Activated CD4-positive, CD25-positive, alpha-beta regulatory T cell (primary cell): ENCODE measurements around the gene RPL10A.

Experiments used
- DNase-seq, 4 experiments: peaks; one replicate each; lab custom pipeline; 2025; lab: John Stamatoyannopoulos, UW

Gene RPL10A

DNA sequence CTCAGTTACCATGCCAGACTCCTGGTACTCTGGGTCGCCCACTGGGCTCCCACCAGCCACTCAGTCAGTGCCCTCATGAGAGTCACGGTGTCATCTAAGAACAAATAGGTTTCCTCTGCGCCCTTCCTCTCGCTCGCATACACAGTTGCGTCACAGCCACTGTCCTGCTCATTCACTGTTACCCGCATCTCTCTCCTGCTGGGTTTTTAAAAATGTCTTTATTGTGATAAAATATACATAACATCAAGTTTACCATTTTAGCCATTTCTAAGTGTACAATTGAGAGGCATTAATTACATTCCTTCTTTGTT lies 24.7 kb downstream of the RPL10A start:
- no peak for DNase-seq

DNA sequence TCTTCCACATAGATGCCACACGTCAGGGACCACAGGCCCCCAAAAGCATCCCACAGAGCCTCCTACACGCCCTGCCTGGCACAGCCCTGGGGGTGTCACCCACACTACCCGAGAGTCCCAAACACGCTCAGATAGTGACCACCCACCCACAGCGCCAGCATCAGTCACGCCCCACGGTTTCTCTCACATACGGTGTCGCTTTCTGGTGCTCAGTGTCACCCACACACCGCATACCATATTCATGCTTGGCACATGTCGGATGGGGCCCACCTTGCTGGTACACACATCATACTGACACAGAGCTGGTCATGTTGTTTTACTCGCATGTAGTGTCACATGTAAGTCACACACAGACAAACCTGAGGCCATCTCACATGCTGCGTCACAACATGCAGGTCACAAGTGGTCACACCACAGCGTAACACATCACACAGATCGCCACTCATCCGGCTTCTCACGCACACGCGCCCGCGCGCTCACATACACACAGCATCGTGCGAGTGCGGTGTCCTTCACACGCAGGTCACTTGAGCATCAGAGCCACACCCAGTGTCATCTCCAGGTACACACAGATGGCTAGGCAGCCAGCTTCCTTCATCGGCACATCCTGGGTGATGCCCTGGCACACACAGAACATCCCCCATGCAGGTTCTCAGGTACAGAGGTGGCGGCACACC lies 25.2 kb downstream of the RPL10A start:
- no peak for DNase-seq

DNA sequence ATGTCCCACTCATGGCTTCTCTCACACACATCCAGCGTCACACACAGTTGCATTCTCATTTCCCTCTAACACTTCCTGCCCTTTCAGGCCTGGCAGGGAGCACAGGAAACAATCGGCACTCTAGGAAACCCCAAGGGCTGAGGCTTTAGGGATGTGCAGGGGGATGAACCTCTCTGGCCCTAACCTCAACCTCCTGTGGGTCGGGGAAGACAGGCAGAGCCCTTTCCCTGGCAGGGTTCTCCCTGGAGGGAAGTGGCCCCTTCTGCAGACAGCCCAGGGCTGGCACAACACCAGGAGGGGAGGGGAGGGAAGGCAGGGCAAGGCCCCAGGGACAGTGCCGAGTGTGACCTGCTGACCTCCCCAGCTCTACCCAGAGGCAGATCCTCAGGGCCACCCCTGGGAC lies 26.0 kb downstream of the RPL10A start:
- no peak for DNase-seq

DNA sequence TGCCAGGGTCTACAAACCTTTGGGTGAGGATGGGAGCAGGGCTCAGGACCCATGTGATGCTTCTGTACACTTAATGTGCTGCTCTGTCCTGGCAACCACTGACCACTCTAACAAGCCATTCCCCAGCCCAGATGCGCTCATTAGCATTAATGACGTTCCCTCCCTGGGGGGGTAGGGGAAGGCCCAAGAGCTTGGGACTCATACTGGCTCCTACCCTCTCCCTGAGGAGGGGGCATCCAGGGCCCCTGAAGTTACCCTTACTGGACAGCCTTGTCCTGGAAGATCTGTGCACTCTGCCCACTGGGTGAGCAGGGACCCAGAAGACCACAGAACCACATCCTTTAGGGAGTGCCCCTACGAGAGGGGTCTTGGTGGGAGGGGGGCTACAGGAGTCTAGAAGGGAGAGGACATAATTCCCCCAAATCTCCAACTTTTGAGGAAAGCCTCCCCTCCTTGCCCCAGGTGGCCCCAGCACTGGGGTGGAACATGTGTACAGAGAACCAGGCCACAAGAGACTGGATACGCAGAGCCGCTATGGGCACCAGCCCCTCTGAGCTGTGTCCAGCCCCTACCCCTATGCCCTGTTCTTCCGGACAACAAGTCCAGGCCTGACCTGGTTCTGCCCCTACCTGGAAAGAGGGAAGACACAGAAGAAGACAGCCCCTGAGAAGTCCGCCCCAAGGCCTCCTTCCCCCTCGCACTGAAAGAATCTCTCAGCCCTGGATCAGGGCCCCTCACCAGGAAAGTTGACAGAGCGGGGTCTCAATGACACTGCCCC lies 27.2 kb downstream of the RPL10A start:
- no peak for DNase-seq

DNA sequence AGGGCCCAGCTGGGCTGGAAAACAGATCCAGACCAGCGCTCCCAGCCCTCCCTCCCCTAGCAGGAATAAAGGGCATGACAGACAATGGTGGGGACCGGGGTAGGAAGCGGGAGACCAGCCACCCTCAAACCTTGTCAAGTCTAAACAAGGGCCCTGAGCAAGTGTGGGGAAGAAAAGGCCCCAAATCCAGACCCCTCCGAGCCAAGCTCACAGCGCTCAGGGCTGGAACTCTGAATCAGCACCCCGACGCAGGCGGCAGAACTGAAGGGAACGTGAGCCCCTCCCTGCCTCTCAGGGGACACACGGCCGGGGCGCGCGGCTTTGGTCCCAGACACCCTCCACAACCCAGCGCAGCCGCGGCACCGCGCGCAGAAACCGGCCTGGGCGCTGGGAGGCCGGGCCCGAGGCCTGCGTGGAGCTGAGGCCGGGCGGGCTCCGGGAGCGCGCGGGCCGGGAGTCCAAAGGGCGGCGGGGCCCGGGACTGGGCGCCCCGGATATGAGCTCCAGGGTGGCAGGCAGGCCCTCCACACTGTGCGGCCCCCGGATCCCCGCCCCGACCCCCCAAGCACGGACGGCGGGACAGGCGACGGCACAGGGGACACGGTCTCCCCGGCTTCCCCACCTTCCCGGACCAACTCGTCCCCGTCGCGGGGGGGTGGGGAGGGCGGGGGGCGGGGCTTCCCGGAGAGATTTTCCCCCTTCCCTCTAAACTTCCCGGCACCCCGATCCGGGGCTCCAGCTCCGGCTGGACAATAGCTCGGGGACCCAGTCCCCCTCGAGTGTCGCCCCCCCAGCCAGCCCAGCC lies 28.0 kb downstream of the RPL10A start:
- DNase-seq = no peak

DNA sequence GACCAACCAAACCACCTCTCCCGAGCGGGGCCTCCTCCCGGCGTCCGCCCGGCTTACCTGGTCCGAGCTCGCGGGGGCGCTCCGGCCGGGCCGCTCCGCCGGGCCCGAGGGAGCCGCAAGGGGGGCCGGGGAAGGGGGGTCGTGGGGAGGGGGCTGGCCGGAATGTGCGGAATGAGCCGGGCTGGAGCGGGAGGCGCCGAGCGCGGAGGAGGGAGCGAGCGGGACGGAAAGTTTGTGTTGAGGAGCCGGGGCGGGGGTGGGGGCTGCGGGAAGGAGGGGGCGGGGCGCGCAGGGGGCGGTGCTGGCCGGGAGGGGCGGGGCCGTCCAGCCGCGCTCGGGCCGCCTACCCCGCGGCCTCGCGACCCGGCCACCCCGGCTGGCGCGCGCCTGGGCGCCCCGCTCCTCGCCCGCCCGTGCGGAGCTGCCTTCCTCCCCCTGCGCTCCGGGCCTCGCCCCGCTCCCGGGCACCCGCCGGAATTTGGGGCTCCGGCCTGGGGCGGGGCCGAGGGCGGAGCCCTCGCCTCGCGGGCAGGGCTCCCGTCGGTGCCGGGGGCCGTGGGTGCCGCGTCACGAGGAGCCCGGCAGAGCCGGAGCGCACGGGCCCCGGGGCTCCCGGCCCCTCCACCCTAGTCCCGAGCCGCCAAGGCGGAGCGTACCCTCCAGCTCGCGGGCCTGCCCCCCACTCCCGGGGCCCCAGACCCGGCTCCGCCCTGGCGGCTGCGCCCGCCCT lies 28.8 kb downstream of the RPL10A start, which contains the start of gene TEAD3:
TEAD3 (minus strand) TSS at position 239 of the 730 bp plus-strand sequence.
- DNase-seq = peak in 3 of 4 experiments; percentile 20 to 26 (median 23)

DNA sequence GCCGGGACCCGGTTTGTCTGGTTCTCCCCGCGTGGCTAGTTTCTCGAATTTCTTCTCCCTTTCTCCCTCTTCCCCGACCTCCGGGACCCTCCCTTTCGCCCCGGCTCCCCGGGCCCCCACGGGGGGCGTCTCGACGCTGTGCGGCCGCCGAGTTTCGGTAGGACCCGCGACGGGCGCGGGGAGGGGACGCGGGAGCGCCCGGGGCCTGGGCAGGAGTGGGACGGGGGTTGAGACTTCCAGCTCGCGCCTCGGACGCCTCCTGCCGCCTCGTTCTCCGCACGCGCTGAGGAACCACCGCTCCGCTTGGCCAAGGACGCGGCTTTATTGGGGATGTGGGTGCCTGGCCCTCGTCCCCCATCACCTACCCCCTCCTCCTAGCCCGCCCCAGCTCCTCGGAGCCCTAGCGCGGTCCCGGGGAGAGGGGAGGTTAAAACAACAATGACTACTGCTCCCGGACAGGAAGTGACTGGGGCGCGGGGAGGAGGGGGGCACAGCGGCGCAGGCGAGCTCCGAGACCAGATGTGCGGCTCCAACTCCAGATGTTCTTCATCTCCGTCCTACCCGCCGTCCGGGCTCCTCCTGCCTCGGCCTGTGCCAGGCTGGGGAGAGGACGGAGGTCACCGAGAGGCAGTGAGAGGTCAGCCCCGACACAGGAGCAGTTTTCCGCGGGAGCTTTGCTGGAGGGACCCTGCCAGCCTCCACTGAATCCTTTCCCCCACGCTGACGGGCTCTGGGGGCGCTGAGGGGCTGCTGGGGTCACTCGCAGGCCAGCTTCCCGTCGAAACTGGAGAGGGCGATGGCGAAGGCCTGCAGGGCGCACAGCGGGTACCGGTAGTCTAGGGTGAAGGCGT lies 29.6 kb downstream of the RPL10A start:
- DNase-seq = peak; percentile 16 to 24 (median 20)

DNA sequence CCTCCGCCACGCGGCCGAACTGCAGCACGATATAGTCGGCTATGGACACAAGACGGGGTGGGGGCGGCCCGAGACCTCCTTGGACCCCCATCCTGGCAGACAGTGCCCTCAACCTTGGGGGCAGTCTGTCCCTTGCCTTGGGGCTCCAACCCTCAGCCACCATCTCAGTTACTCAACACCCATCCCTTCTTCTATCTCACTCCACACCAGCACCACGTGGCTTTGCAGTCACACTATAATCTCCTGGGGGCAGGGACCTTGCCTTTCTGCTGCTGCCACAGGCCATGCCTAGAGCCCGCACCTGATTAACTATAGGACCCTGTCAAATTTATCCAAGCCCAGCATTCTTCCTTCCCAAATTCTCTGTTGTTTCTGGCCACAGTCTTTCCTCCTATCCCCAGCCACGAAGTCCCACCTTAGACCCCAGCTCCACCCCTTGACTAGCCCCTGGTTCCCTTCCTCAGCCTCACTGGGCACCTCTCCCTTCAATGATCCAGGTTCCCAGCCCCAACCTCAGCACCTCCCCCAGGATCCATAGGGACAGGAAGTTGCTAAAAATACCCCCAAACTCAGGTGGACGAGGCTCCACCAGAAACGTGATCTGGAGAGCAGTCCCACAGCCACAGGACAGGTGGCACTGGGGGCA lies 30.3 kb downstream of the RPL10A start:
- DNase-seq = no peak

DNA sequence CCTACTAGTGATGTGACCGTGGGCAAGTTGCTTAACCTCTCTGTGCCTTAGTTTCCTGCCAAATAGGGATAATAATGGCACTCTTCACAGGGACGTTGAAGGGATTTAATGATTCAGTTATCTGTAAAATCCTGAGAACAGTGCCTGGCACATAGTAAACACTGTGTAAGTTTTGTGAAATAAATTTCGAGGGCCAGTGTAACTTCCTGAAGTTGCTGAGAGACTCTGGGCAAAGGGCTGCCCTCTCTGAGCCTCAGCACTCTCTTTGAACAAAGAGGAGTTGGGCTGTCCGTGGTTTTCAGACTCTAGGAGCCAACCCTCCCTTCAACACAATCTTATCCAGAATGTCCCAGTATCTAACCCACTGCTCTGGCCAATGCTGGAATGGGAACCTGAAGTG lies 31.2 kb downstream of the RPL10A start:
- DNase-seq = no peak

DNA sequence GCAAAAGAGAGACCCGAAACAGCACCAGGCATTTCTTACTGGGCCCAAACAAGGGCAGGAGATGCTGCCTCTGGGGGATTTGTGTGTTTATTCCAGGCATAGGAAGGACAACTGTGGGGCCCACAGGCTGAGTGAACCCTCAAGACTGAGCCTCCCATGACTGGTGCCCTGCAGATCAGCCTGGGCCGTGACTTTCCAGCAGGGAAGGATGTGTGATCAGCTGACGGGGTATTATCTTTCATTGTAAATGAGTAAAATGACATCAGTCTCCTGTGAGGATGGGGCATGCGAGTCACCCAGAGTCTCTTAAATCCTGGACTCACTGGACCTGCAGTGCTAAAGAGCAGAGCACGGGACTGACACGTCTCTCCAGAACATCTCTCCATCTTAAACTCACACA lies 32.6 kb downstream of the RPL10A start:
- DNase-seq = no peak

DNA sequence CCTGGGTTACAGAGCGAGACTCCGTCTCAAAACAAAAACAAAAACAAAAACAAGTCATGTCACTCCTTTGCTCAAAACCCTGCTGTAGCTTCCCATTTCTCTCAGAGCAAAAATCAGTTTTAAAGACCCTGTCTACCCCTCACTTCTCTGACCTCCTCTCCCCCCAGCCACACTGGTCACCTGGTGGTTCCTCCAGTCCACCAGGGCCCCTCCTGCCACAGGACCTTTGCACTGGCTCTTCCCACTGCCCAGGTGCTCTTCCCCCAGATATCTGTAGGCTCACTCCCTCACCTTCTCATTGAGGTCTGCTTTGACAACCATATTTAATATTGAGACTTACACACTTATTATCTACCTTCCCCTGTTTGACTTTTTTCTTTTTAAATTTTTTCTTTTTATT lies 33.6 kb downstream of the RPL10A start:
- DNase-seq = no peak

DNA sequence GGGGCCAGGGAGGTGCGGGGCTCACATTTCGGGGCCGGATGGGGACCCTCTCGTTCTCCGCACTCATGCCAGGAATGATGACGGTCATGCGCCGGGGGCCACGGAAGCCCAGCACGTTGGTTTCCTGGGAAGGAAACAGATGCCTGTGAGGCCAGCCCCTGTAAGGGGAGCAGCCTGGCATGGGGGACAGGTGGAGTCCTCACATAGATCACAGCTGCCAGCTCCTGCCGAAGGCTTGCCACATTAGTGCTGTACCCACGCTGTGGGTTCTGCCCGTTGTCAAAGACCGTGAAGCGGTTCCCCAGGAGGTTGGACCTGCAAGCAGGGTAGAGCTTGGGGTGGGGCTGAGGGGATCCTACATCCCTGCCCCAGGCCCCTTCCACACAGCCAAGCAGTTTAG lies 35.3 kb downstream of the RPL10A start:
- DNase-seq = no peak

DNA sequence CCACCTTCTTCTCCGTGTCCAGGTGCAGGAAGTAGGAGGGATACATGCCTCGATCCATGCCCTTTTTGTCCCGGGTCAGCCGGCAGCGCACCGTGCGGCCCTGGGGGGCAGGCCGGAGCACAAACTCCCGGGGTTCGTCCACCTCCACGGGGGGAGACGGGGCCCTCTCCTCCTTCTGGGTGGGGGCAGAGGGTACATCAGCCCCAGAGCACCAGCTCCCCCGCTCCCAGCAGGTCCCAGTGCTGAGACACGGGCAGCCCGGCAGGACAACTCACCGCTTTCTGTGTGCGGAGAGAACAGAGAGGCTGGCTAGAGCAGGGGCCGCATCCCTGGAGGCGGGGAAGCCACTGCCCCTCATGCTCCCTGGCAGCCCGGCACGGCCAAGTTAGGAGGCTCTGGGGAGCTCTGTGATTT lies 37.8 kb downstream of the RPL10A start:
- no peak for DNase-seq

DNA sequence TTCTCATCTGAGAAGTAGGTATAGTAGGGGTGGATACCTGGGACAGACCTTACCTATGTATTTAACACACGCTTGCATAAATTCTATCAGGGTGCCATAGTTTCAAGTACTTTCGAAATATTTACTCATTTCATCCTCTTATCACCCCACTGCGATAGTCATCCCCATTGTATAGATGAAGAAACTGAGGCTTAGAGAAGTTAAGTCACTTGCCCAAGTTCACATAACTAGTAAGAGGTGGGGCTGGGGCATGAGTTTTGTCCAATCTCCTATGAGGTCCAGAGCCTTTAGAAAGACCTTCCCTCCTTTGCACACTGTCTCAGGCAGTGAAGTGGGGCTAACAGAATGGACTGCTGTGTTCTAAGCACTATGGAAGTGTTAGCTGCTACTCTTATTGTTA lies 38.3 kb downstream of the RPL10A start:
- no peak for DNase-seq

DNA sequence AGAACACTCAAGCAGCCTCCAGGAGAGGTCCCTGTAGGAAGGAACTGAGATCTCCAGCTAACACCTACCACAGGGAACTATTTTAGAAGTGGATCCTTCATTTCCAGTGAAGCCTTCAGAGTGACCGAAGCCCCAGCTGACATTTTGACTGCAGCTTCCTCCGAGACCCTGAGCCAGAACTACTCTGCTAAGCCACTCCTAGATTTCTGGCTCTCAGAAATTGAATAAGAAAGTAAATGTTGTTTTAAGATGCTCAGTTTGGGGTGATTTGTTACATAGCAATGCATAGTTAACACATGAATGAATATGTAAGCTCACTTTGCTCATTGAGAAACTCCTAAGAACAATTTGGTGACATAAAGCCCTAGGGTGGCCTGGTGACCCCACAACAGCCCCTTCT lies 39.0 kb downstream of the RPL10A start:
- DNase-seq = no peak

DNA sequence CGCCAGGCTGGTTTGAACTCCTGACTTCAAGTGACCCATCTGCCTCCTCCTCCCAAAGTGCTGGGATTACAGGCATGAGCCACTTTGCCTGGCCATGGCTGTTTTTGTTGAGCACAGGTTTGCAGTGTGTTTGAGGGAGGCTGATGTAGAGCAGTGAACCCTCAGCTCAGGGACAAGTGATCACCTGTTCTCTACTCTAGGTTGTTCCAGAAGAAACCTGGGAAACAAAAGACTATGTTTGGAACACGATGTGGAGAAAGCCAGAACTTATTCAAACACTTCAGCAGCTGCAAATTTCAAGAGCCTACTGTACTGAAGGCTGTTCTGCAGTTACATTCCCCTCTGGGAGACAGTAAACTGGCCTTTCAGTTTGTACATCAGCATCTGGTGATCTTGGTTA lies 39.8 kb downstream of the RPL10A start:
- DNase-seq = no peak

DNA sequence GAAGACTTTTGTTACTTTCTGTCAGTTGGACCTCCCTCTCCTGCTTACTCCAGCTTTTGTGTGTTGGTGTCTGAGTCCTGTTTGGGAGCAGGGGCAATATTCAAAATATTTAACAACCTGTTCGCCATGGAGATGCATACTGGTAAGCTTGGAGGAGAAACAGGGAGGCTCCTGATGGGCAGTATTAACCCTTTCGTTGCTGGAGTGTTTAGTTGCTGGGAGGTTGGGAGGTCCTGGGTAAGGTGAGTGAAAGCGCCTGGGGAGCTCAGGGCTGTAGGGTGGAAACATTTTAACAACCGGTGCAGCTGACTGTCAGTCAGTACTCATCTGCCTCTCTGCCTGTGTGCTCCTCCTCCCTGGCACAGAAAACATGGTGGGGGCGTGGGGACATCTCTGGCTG lies 40.3 kb downstream of the RPL10A start:
- no peak for DNase-seq

DNA sequence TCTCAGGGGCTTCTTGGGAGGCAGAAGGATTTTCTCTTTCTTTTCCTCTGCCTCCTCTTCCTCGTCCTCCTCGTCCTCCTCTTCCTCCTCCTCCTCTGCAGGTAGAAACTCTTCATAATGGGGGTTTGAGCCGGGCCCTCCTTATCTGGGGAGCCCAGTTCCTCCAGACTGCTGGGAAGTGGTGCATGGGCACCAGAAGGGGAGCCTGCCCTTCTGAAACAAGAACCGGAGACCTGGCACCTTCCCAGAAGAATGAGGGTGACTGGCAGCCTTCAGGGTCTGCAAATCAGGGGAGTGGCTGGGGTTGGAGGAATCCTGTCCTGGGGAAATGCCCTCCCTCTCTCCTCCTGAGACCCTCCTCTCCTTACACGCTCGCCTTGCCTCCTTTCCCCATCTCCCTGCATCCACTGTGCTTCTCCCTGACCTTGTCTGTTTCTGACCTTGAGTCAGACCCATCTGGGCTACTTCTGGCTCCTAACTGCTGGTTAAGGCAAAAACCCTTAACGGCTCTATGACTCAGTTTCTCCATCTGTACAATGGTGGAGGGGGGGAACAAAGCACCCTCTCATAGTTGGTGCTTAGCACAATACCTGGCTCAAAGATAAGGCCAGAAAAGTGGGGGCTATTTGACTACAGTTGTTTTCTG lies 42.8 kb downstream of the RPL10A start:
- no peak for DNase-seq

DNA sequence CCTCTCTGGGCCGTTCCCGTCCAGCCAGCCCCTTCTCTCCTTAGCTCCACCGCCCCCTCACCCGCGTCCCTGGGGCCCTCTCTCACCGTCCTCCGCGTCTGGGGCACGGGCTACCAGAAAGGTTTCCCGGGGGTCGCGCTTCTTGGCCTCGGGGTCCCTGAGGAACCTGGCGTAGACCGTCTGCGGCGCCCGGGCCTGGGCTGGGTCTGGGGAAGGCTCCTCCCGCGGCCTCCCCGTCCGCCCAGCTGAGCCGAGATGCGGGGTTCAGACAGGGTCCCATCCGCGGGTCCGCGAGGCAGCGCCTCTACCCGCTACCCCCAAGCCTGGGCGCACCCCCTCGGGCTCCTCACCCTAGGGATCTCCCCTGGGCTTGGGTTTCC lies 43.4 kb downstream of the RPL10A start:
- no peak for DNase-seq

DNA sequence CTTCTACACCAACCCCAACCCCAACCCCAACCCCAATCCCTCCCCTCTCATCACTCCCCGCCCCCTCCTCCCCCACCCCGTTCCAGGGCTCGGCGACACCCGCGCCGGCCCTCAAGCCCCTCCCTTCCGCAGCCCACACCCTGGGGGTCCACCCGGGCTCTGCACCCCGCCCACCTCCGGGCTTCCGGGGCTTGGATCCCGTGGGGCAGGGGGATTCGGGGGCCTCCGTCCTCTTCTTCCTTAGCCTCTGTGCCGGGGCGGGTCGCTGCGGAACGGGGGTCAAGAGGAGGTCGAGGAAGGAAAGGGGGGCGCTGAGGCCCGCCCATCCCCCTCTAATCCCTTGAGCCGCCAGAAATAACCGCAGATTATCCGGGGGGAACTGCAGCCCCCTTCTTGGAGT lies 43.8 kb downstream of the RPL10A start:
- DNase-seq = no peak
